AG20443 (cell line): ENCODE results near the gene PCDHGA6.
A peak's percentile ranks its signal among the peaks of the same experiment; 100 is the strongest.

Experiments
- DNase-seq: peaks from one replicate; pipeline ENCODE4 v3.0.0; 2012; ENCODE audit warnings: low spot score, mixed read lengths

The PCDHGA6 gene

DNA sequence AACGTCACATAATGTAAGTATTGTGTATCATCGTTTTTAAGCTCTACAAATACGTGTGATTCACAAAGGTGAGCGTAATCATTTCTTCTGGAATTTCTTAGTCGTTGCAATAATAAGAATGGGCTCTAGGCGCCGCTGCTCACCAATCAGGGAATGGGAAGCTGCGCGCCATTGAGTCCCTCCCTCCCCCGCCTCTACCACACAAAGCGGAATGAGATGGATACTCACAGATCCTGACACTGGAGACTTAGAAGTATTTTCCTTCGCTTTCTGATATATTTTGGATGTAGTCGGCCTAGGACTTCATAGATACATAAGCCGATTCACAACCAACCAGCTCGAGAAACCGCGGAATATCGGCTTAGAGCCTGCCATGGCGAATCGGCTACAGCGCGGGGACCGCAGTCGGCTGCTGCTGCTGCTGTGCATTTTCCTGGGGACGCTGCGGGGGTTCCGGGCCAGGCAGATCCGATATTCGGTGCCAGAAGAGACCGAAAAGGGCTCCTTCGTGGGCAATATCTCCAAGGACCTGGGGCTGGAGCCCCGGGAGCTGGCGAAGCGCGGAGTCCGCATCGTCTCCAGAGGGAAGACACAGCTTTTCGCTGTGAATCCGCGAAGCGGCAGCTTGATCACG is 47.3 kb downstream of the PCDHGA6 start, which contains the start of gene PCDHGA11:
TSS of gene PCDHGA11 (plus strand) at position 197 of the 634 bp plus-strand sequence. CDS start at position 374, 177 bp downstream.
- peak; percentile 57 for DNase-seq

DNA sequence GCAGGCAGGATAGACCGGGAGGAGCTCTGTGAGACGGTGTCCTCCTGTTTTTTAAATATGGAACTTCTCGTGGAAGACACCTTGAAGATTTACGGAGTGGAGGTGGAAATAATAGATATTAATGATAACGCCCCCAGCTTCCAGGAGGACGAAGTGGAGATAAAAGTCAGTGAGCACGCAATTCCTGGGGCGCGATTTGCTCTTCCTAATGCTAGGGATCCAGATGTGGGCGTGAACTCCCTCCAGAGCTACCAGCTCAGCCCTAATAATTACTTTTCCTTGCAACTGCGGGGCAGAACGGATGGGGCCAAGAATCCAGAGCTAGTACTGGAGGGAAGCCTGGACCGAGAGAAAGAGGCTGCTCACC is 47.8 kb downstream of the PCDHGA6 start:
- no peak for DNase-seq

DNA sequence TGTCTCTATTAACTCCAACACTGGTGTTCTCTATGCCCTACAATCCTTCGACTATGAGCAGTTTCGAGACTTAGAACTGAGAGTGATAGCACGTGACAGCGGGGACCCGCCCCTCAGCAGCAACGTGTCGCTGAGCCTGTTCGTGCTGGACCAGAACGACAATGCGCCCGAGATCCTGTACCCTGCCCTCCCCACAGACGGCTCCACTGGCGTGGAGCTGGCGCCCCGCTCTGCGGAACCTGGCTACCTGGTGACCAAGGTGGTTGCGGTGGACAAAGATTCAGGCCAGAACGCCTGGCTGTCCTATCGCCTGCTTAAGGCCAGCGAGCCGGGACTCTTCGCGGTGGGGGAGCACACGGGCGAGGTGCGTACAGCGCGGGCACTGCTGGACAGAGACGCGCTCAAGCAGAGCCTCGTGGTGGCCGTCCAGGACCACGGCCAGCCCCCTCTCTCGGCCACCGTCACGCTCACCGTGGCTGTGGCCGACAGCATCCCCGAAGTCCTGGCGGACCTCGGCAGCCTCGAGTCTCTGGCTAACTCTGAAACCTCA is 49.1 kb downstream of the PCDHGA6 start:
- DNase-seq = no peak

DNA sequence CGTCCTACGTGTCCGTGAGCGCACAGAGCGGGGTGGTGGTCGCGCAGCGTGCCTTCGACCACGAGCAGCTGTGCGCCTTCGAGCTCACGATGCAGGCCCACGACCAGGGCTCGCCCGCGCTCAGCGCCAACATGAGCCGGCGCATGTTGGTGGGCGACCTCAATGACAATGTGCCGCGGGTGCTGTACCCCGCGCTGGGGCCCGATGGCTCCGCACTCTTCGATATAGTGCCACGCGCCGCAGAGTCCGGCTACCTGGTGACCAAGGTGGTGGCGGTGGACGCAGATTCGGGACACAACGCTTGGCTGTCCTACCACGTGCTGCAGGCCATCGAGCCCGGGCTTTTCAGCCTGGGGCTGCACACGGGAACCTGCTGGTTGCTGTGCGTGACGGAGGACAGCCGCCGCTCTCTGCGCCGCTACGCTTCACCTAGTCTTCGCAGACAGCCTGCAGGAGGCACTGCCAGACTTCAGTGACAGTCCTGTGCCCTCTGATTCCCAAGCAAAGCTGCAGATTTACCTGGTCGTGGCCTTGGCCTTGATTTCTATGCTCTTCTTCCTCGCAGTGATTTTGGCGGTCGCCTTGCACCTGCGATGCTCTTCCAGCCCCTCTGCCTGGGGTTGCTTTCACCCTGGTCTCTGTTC is 54.2 kb downstream of the PCDHGA6 start:
- DNase-seq = no peak
